WTC11 (cell line): ENCODE measurements around the gene GPA33.

ENCODE experiments used
- CTCF ChIP-seq: fragments of 200-600 bp; IDR thresholded peaks from 2 replicates; pipeline ENCODE4 v1.8.0; 2022; ENCODE audit warnings: antibody characterized with exemption
- ELF4 ChIP-seq: sonication (generic); formaldehyde crosslinking; IDR thresholded peaks from 2 replicates; pipeline ENCODE4 v1.8.1; 2022; ENCODE audit warnings: low read depth, mild to moderate bottlenecking, moderate library complexity, missing genetic modification reagents
- FOXJ3 ChIP-seq: sonication (generic); formaldehyde crosslinking; IDR thresholded peaks from 2 replicates; pipeline ENCODE4 v1.9.0; 2021; ENCODE audit warnings: missing genetic modification reagents, mild to moderate bottlenecking, borderline replicate concordance
- MAX ChIP-seq: sonication (generic); formaldehyde crosslinking; IDR thresholded peaks from 2 replicates; pipeline ENCODE4 v1.8.0; 2022; ENCODE audit warnings: mild to moderate bottlenecking, missing genetic modification reagents

GRCh38 chr1:167077868-167078210 lies 12.3 kb downstream of the GPA33 start:
- TF ChIP-seq CTCF (no peak), MAX (no peak), FOXJ3 (CRISPR knock-in tag) (no peak), ELF4 (CRISPR knock-in tag) (no peak)
